Measurements from ENCODE around the gene RASGEF1B.

Gene RASGEF1B

DNA sequence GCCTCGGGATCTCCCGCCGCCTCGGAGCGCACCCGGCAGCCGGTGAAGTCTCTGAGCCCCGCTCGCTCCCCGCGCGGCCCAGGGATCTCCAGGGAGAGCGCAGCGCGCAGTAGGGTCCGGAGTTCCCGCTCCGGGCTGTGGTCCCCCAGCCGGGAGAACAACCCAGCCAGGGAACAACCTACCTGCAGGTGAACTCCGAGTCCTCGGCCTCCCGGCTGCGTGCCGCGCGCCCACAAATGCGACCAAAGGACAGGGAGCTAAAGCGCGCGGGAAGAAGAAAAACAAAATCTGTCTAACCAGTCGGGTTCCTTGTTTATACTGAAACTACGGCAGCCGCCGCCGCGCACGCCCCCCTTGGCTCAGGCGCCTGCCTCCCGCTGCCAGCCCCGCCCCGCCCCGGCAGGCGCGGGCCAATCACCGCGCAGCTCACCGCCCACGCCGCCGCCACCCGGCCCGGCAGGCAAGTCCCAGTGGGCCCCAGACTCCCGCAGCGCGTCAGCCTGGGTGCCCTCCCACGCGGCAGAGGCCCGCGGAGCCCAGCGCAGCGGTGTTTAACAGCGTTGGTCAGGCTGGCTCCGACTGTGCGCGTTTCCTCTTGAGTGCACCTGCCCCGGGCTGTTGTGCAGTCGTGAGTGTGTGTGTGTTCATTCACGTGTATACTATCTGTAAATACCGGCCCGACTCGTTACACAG is at the start of gene RASGEF1B:
TSS of gene RASGEF1B (minus strand) at position 320 of the 693 bp plus-strand sequence. CDS start 12,399 bp downstream, outside the sequence.
- peak; percentile 90 for DNase-seq (ENCODE audit: low spot score)

DNA sequence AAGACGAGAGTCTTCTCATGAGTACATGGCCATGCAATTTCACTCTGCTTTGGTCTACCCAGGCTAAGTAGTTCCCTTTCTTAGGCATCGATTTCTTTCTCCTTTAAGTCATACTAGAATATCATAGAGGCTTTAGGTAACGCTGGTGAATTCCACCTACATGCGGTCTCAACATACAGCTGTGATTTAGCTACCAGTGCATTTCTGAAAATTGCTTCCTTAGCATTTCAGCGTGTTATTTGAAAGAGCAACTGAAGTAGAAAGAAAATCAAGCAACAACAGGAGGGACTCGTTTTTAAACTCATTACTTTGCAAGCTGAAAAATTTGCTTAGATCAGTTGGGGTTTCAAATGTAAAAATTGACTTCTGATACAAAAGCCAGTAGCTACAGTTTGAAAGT is 48.1 kb upstream of the RASGEF1B start:
- DNase-seq (ENCODE audit: low spot score) = no peak

DNA sequence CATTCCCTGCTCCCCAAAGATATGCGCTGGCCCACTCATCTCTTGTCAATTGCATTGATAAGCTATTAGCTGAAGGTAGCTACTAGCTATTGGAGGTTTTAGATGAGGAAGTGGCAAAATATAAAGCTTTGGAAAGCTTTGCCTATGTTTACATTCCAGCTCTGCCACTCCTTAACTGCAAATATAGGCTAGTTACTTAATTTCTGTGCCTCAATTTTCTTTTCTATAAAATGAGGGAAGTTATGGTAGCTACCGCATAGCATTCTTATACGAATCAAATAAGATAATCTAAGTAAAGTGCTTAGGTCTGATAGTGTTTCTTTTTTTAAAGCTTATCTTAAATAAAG is 47.7 kb upstream of the RASGEF1B start:
- DNase-seq (ENCODE audit: low spot score) = no peak

DNA sequence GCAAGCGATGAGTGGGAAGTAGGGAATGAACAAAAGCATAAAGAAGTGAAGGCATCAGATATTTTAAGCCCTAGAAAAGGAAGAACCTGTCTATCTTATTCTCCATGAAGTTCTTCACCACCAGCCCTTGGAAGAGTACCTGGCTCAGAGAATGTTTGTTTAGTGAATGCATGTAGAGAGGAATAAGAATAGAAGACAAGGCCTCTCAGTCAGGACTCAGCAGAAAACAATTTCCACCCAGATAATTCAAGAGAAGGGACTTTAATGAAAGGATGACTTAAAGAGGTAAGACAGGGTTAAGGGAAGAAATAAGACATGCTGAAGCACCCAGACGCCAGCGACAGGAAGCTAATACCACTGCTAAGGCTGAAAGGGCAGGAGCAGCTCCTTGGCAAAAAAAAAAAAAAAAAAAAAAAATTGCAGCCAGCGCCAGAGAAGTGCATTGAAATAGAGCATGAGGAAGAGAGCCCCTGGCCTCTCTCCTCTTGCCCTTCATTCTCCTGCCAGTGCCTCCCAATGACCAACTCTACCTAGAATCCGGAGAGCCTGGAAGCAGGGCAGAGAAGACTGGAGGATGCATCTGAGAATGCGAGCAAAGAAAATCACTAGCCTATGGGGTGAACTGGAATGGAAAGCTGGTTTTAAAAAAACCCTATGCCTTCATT is 47.2 kb upstream of the RASGEF1B start:
- no peak for DNase-seq (ENCODE audit: low spot score)

DNA sequence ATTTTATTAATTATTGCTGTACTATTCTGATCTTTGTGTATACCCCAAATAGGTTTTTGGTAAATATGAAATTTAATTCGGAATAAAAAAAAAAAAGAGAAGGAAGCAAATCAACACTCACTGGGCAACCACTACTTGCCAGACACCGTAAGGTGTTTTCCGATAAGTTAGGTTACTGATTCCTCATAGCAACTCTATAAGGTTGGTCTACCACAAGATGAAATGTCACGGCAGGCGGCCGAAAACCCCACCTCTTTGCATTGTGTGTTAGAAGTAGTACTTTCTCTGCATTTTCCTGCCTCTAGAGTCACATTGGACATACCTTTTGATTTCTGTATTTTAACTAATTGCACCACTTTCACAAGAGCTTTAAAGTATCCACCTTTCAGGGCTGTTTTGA is 44.5 kb upstream of the RASGEF1B start:
- no peak for DNase-seq (ENCODE audit: low spot score)

DNA sequence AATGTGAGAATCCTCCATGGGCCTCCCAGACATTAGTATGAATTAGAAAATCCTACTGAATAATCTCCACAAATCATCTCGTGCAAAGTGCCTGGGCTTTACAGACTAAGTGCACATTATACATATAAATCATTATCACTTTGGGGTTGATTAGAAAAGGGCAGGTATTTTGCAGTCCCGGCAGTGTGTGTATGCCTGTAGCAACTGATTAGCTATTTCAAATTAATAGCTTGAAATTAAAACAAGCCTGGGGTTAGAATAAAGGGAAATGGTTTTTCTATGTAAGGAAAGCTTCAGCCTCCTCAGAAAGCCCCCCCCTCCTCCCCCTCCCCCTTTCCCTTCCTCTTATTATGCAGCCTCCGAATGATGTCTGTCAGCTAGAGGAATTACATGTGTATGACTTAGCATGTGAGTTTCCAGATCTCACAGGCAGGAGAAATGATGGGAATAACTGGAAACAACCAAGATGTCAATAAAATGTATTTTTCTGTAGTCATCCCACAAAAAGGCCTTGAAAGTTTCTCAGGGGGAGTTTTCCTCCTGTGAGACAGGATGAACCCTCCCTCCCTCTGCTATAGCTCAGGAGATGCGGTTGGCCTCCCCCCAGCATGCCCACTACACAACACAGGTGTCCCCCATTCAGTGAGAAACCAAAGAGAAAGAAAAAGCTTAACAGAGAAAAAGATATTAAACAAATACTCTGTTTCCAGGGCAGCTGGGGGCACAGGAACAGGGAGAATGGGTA is 41.2 kb upstream of the RASGEF1B start:
- no peak for DNase-seq (ENCODE audit: low spot score)

DNA sequence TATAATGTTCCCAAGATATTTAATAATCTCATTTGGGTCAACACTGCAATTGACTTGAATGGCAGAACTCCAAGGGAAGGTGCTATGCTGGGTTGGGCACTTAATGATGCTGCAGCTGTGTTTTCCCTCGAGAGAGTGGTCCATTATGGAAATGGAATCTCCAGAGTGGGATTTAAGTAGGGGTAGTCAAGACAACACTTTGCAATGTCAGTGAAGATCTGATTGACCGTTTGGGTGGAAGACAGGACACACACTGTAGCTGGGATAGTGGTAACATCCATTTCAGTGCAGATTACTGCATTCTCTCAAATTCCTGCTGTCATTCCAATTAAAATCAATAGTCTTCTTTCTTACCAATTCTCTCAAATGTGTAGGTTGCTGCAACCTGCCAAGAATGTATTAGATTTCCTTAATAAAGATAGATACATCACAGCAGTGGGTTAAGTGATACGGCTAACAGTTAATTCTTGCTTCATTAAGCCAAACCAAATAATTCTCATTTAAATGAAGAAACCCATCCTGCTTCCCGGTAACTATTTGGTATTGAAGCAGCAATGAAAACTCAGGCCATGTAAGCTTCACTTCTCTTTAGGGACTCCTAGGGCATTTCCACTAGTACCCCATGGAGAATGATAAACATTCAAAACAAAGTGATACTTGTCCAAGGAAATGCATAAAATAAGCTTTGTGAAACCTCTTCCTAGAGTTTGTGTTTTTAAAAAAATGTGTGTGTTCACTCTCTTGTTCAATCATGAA is 40.5 kb upstream of the RASGEF1B start:
- no peak for DNase-seq (ENCODE audit: low spot score)

DNA sequence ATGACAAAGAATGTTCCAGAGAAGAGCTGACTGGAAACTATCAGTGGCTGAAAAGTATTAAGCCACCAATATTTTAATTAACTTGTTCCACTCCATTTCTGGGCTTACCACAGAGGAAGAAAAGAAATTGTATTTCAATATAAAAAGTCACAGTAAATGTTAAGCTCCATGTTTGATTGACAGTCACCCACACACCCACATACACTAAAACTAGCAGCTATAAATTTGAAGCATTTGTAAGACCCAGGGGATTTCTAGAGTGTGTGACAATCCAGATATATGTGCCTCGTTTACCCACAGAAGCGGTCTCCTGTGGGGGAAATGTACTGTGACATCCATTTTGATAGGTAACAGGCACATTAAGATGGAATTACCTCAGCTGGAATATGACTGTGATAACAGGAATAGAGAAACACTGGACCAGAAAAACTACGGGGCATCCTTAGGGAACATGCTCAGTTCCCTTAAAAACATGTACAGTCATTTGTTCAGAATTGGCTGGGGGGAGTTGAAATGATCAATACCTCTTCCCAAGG is 39.0 kb upstream of the RASGEF1B start:
- no peak for DNase-seq (ENCODE audit: low spot score)

DNA sequence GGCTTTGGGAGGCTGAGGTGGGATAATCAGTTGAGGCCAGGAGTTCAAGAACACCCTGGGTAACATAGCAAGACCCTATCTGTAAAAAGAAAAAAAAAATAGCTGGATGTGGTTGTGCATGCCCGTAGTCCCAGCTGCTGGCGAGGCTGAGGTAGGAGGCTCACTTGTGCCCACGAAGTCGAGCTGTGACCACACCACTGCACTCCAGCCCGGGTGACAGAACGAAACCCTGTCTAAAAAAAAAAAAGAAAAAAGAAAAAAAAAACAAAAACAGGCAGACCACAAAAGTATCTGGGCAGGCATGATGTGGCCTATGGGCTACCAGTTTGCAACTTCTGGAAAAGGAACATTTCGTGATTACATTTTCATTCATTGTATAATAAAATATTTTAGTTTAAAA is 38.1 kb upstream of the RASGEF1B start:
- DNase-seq (ENCODE audit: low spot score) = no peak

DNA sequence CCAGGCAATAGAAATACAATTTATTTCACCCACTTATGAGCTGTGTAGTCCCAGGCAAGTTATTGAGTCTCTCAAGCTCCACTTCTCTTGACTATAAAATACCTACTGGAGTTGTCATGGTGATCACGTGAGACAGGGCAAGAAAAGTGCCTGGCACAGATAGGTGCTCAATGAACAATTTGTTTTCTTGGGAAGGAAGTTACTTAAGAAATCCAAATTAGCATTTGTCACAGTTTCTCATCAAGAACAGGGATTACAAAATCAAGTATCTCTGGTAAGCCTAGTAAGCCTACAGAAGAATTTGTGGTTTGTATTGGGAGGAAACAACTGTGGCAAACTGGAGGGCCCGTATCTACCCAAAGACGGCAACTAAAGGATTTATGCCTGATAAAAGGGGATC is 37.5 kb upstream of the RASGEF1B start:
- no peak for DNase-seq (ENCODE audit: low spot score)

DNA sequence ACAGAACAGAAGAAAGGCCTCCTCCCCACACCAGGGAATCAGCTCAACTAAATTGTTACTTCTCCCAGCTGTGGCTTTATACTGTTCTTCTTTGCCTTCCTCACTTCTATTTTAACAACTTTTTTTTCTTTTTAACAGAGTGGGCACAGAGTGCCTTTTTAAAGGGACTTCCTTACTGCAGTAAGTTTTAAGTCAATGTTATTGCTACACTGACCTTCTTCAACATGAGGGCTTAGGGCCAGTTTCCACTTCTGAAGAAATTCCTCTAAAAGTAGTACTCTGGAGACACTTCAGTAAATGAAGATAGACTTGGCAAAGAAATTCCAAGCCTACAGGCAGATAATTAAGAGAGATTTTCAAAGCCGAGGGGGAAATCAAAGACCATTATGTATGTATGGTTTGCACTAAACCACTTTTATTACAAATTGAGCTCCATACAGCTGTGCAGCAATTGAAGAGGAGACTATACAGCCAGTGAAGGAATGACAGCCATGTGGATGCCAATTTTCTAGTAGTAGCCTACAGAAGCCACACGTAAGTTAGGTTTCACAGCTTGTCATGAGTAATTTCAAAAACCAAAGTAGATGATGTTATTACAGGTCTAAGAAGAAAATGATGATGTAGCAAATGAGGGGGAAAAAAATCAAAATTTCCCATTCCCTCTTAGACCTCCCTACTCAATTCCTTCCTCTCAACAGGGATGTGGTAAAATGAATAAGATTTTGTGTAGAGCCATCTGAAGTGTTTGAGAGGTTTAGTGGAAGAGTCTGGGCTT is 36.9 kb upstream of the RASGEF1B start:
- no peak for DNase-seq (ENCODE audit: low spot score)

DNA sequence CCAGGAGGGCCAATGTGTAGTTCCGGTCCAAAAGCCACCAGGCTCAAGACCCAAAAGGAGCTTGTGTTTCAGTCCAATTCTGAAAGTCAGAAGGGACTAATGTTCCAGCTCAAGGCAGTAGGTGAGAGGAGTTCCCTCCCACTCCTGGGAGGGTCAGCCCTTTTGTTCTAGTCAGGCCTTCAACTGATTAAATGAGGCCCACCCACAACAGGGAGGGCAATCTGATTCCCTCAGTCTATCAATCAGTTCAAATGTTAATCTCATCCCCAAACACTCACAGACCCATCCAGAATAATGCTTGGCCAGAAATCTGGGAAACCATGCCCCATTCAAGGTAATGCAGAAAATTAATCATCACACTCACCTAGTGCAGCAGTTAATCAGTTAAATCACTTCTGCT is 35.8 kb upstream of the RASGEF1B start:
- no peak for DNase-seq (ENCODE audit: low spot score)

DNA sequence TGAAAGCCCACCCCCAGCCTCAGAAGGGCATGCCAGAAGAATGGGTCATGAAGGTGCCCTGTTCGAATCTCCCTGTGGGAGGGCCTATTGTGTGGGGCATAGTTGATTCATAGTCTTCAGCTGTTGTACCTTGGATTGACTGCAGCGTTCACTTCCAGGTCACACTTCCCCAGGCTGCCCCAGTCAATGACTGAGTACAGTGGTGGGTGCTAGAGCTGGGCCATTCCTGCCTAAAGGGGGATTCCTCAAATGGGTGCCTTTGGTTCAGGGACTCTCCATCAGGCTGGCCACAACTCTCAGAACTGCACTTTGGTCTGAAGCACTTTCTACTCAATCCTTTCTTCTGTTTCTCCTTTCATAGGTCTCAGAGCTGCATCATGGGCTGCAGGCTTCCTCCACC is 35.0 kb upstream of the RASGEF1B start:
- no peak for DNase-seq (ENCODE audit: low spot score)

DNA sequence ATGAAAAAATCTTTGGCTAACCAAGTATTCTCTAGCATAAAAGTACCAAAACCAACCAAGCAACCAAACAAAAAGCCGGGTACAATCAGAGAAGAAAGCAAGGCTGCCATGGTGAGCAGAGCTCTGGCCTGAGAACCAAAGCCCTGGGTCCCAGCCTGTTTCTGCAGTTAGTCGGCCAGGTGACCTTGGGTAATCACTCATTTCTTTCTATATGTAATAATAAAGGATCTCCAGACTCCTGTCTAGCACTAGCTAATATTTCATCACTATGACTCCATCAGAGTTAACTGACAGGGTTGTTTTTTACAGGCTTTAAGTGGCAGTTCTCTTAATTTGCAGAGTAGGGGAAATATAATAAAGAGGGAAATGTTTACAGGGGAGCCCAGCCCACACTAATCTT is 34.0 kb upstream of the RASGEF1B start:
- no peak for DNase-seq (ENCODE audit: low spot score)

DNA sequence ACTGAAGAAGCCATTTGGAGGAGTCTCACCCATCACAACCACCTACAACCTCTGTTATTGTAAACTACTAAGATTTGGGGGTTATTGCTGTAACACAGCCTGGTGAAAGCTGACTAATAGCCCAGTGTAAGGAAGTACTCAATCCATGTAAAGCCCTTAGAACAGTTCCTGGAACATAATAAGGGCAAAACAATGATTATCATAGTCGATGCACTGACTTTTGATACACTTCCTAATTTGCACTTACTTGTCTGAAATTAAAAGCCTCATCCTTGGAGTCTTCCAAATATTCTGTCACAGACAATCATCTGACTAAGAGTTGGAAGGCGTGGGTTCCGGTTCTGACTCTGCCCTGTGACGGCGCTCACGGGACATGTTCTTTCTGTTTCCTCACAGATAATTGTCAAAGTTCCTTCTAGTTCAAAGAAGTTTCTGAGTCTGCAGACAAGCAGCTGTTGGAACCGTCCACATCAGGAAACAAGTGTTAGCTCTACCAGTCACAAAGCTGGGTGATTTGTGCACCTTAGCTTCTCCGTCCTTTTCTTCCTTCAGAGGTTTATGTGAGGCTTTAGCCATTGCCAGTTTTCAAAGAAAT is 33.4 kb upstream of the RASGEF1B start:
- DNase-seq (ENCODE audit: low spot score) = peak; percentile 11

DNA sequence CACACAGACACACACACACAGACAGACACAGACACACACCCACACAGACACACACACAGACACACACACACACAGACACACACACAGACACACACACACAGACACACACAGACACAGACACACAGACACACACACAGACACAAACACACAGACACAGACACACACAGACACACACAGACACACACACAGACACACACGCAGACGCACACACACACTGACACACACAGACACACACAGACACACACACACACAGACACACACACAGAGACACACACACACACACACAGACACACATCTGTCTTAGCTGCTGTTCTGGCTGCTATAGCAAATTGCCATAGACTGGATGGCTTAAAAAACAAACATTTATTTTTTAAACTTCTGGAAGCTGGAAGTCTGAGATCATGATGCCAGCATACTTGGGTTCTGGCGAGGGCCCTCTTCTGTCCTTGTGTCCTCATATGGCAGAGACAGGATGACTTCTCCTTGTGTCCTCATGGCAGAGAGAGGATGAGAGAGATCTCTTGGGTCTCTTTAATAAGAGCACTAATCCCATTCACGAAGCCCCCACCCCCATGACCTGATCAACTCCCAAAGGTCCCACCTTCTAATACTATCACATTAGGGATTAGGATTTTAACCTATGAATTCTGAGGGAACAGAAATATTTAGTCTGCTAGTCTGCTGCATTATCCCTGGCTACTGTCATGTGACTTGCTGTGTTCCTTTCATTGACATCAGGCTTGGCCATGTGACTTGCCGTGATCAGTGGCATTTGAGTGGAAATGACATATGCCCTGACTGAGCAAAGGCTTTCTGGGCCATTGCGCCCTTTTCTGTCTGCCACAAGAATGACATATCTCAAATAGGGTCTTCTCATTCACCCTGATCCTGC is 32.7 kb upstream of the RASGEF1B start:
- no peak for DNase-seq (ENCODE audit: low spot score)

DNA sequence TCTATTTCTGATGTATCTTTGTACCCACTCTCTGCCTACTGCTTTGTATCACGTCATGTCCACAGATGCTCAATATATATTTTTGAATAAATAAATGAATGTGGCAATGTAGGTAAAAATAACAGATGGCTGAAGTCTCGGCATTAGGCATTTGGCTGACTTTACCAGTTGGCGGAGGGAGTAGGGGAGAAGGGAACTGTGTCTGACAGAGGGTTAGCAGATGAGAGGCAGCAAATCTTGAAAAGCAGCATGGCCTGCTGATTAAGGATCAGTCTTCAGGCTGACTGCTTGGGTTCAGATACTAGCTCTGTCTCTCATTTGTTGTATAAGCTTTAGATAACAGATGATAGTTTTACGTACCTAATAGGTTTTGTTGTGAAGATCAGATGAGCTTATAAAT is 31.9 kb upstream of the RASGEF1B start:
- no peak for DNase-seq (ENCODE audit: low spot score)

DNA sequence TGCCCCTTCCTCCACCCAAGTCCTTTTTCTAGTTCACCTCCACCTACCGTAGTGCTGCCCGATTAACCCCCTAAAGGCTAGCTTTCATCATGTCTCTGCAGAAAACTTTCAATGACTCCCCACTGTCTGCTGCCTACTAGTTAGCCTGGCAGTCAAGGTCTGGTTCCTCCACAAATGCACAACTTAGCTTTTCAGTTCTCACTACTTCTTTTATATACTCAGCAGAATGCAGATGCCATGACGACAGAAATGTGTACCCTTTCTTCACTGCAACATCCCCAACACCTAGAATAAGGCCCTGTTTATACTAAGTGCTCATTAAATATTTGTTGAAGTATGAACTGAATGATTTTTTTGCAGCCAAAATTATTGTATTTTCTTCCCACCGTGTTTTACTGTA is 30.9 kb upstream of the RASGEF1B start:
- no peak for DNase-seq (ENCODE audit: low spot score)

DNA sequence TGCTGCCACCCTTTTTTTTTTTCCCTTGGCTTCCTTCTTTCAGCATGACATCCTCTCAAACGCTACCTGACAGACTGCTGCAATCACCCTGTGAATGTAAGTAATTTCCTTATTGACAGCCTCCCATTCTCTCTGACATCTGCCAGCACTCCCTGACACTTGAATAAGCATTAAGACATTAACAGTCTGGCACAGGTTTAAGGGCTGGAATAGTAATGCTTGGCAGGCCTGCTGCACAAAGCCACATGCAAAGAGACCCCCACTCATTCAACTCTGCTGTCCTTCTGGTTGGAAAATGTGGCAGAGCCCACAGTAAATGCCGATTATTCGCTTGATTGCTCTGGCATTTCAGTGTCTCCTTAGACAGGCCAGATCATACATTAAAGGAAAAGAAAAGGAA is 28.1 kb upstream of the RASGEF1B start:
- no peak for DNase-seq (ENCODE audit: low spot score)

DNA sequence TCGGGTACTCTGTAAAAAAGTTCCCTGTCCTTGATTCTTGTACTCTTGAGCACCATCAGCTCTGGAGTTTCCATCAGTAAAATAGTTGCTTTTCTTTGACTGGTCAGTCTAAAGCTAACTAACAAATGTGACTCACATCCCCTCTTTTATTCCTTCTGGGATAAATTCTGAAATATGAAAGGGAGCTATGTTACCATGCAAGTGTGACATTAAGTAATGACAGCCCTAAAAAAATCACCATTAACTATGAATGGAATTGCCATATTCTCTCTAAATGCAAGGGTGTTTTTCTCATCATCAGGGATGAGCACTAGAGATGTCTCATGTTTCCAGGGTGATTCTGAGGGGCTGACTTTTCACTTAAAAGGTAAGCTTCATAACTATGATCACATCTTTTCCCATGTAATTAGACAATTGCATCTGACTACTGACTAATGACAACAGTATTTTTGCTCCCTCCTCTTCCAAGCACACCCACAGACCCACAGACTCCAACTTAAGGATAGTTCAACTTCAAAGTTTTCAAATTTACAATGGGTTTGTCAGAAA is 26.9 kb upstream of the RASGEF1B start:
- no peak for DNase-seq (ENCODE audit: low spot score)
